GM23338 (cell line): ENCODE measurements around the gene MT1B. TPM values are rescaled to one million over a fixed set of nuclear protein-coding genes. Genes with fewer than 3 reads are reported as not detected.

Experiments used
- ATAC-seq: fragments of 200-7000 bp; cut with Tn5 transposase; 3 replicates; pipeline ENCODE4 v1.9.1; 2020
- DNase-seq: peaks from one replicate; pipeline ENCODE4 v3.0.0-alpha.2; 2015; ENCODE audit warnings: low spot score
- H2AFZ ChIP-seq: fragments of 200-600 bp; sonication (generic); 2 replicates; pipeline ENCODE4 v1.8.0; 2016; ENCODE audit warnings: antibody characterized with exemption, mild to moderate bottlenecking, moderate library complexity
- H3F3A ChIP-seq: fragments of 200-600 bp; sonication (generic); replicated peaks from 2 replicates; pipeline ENCODE4 v1.8.0; 2017; ENCODE audit warnings: antibody characterized with exemption, mixed run types, low read depth
- H3K27ac ChIP-seq: fragments of 200-600 bp; sonication (generic); 2 replicates; pipeline ENCODE4 v1.6.1; 2016; ENCODE audit warnings: low read depth
- H3K27me3 ChIP-seq: fragments of 200-600 bp; sonication (generic); 2 replicates; pipeline ENCODE4 v1.8.0; 2016; ENCODE audit warnings: mild to moderate bottlenecking, mixed run types, moderate library complexity; ENCODE audit not compliant: insufficient read depth
- H3K36me3 ChIP-seq: fragments of 200-600 bp; sonication (generic); 2 replicates; pipeline ENCODE4 v1.8.0; 2016; ENCODE audit warnings: mild to moderate bottlenecking; ENCODE audit not compliant: insufficient read depth
- H3K4me1 ChIP-seq: fragments of 200-600 bp; sonication (generic); 2 replicates; pipeline ENCODE4 v1.8.0; 2016; ENCODE audit warnings: mild to moderate bottlenecking, moderate library complexity; ENCODE audit not compliant: insufficient read depth
- H3K4me2 ChIP-seq: fragments of 200-600 bp; sonication (generic); 2 replicates; pipeline ENCODE4 v1.7.1; 2017; ENCODE audit warnings: mixed run types
- H3K4me3 ChIP-seq: fragments of 200-600 bp; sonication (generic); 2 replicates; pipeline ENCODE4 v1.6.1; 2016; ENCODE audit warnings: mixed run types
- H3K79me2 ChIP-seq: fragments of 200-600 bp; sonication (generic); replicated peaks from 2 replicates; pipeline ENCODE4 v1.8.0; 2017; ENCODE audit warnings: mild to moderate bottlenecking; ENCODE audit not compliant: insufficient read depth
- H3K9me2 ChIP-seq: fragments of 200-600 bp; sonication (generic); 2 replicates; pipeline ENCODE4 v1.8.0; 2017; ENCODE audit not compliant: insufficient read depth
- H4K20me1 ChIP-seq: fragments of 200-600 bp; sonication (generic); replicated peaks from 2 replicates; pipeline ENCODE4 v1.8.0; 2017; ENCODE audit warnings: mild to moderate bottlenecking; ENCODE audit not compliant: insufficient read depth
- H3K27ac Mint-ChIP-seq: 2 replicates; pipeline ENCODE4 v1.8.0; 2020; ENCODE audit warnings: inconsistent platforms, mild to moderate bottlenecking, moderate library complexity, mixed read lengths
- H3K27me3 Mint-ChIP-seq: 3 replicates; pipeline ENCODE4 v1.8.0; 2022; ENCODE audit warnings: low read depth, mild to moderate bottlenecking, moderate library complexity, mixed read lengths, inconsistent platforms; ENCODE audit not compliant: insufficient read depth, poor library complexity
- H3K36me3 Mint-ChIP-seq: 3 replicates; pipeline ENCODE4 v1.8.0; 2021; ENCODE audit warnings: low read depth, mild to moderate bottlenecking, inconsistent platforms, moderate library complexity, mixed read lengths
- H3K4me1 Mint-ChIP-seq: 3 replicates; pipeline ENCODE4 v1.8.0; 2020; ENCODE audit warnings: mild to moderate bottlenecking, inconsistent platforms, mixed read lengths
- H3K4me3 Mint-ChIP-seq: 3 replicates; pipeline ENCODE4 v1.8.0; 2021; ENCODE audit warnings: moderate library complexity, mild to moderate bottlenecking, inconsistent platforms, mixed read lengths
- H3K9me3 Mint-ChIP-seq: 3 replicates; pipeline ENCODE4 v1.8.0; 2020; ENCODE audit warnings: moderate library complexity, mild to moderate bottlenecking, inconsistent platforms, mixed read lengths
- ETS1 ChIP-seq: IDR thresholded peaks from 2 replicates; pipeline ENCODE4 v1.6.1; 2016; ENCODE audit warnings: antibody characterized with exemption
- EZH2 ChIP-seq: fragments of 200-600 bp; sonication (generic); IDR thresholded peaks from one replicate; pipeline ENCODE4 v1.8.0; 2017; ENCODE audit warnings: antibody characterized with exemption, mild to moderate bottlenecking, low read depth; ENCODE audit not compliant: unreplicated experiment
- JUNB ChIP-seq: IDR thresholded peaks from one replicate; pipeline ENCODE4 v1.6.1; 2016; ENCODE audit warnings: antibody characterized with exemption; ENCODE audit not compliant: unreplicated experiment
- REST ChIP-seq: IDR thresholded peaks from one replicate; pipeline ENCODE4 v1.6.1; 2018; ENCODE audit warnings: antibody characterized with exemption; ENCODE audit not compliant: unreplicated experiment
- ZNF114 ChIP-seq: fragments of 250-450 bp; sonication (Bioruptor Pico); IDR thresholded peaks from 2 replicates; pipeline ENCODE4 v1.5.0; 2020; ENCODE audit warnings: mild to moderate bottlenecking, moderate library complexity
- ZNF462 ChIP-seq: fragments of 250-450 bp; sonication (Bioruptor Pico); IDR thresholded peaks from 2 replicates; pipeline ENCODE4 v1.5.0; 2020; ENCODE audit warnings: mild to moderate bottlenecking, moderate library complexity
- polyA plus RNA-seq: library from polyadenylated mRNA; unstranded; fragments of >200 nt; fragmentation: Nextera tagmentation; extraction: Ambion mirVana; gene quantifications from 2 replicates; pipeline ENCODE4 v1.2.1, GENCODE V29; 2016
- total RNA-seq: library from RNA; depleted of rRNA; stranded (reverse); fragments of >200 nt; shearing (Covaris generic); gene quantifications from 2 replicates; pipeline ENCODE4 v1.2.3, GENCODE V29; 2014

Gene MT1B
- total and polyA plus RNA-seq, 2 experiments from 2014 or later: not detected

- no peak for TF ChIP-seq ZNF462 (CRISPR knock-in tag)
Measured at GRCh38 chr16:56690420-56691122, 38.9 kb downstream of the MT1B start (continued).

GRCh38 chr16:56691885-56692284 is 40.2 kb downstream of the MT1B start:
- no peaks in the 10 kb centered on the region for H3K36me3 ChIP-seq
- Mint-ChIP-seq H3K9me3 (peaks cover 9% of the 10 kb centered on the region), H3K27ac (peak overlapping the region; percentile 70; the same call in 1 of the 2 replicates), H3K36me3 (peaks cover 4% of the 10 kb centered on the region; the same call in 2 of the 3 replicates), H3K4me3 (no peak overlapping the region), H3K4me1 (peaks cover 7% of the 10 kb centered on the region; the same call in 2 of the 3 replicates), H3K27me3 (peaks cover 14% of the 10 kb centered on the region)
- DNase-seq (peak; percentile 67), ATAC-seq (peak; percentile 82)
- no peaks in the 10 kb centered on the region for H3K79me2 ChIP-seq
- no peaks in the 10 kb centered on the region for H4K20me1 ChIP-seq
- no peaks in the 10 kb centered on the region for H3F3A ChIP-seq
- no peak overlapping the region for H3K4me3 ChIP-seq
- peak overlapping the region; percentile 89 for H2AFZ ChIP-seq
- H3K9me2 ChIP-seq: no peaks in the 10 kb centered on the region
- no peak overlapping the region for H3K27ac ChIP-seq
- no peaks in the 10 kb centered on the region for H3K27me3 ChIP-seq
- peaks cover 4% of the 10 kb centered on the region; the same call in 1 of the 2 replicates for H3K4me1 ChIP-seq
- no peak overlapping the region for H3K4me2 ChIP-seq
- TF ChIP-seq EZH2 (no peak), REST (no peak), ZNF114 (no peak), JUNB (no peak), ETS1 (no peak)
